Kidney epithelial cell (primary cell): Measurements from ENCODE around the gene C13orf42. TPM values are rescaled to one million over a fixed set of nuclear protein-coding genes. Genes with fewer than 3 reads are reported as not detected.

Experiments
- DNase-seq: peaks from one replicate; pipeline ENCODE4 v3.0.0-alpha.2; 2010; ENCODE audit warnings: low read depth
- H3K27me3 ChIP-seq: 2 replicates; pipeline ENCODE4 v1.6.0; 2011; ENCODE audit warnings: low read length; ENCODE audit not compliant: control insufficient read depth, insufficient read depth
- H3K36me3 ChIP-seq: 2 replicates; pipeline ENCODE4 v1.5.1; 2011; ENCODE audit warnings: low read length; ENCODE audit not compliant: control insufficient read depth, insufficient read depth
- H3K4me3 ChIP-seq: 2 replicates; pipeline ENCODE4 v1.5.1; 2011; ENCODE audit warnings: low read depth, mild to moderate bottlenecking, control low read depth, low read length
- total RNA-seq: library from RNA; depleted of rRNA; stranded (reverse); fragments of >200 nt; gene quantifications from 2 replicates; pipeline ENCODE4 v1.2.3, GENCODE V29; 2015
- TF ChIP-seq, protein P1 (sequence below): IDR thresholded peaks from 2 replicates; pipeline ENCODE4 v1.5.1; 2011; ENCODE audit warnings: mild to moderate bottlenecking, moderate library complexity, low read length, control low read depth, inconsistent platforms; ENCODE audit not compliant: insufficient read depth, poor library complexity, severe bottlenecking

Gene C13orf42
- total RNA-seq, 1 donor from 2014 or later, result not detected

DNA sequence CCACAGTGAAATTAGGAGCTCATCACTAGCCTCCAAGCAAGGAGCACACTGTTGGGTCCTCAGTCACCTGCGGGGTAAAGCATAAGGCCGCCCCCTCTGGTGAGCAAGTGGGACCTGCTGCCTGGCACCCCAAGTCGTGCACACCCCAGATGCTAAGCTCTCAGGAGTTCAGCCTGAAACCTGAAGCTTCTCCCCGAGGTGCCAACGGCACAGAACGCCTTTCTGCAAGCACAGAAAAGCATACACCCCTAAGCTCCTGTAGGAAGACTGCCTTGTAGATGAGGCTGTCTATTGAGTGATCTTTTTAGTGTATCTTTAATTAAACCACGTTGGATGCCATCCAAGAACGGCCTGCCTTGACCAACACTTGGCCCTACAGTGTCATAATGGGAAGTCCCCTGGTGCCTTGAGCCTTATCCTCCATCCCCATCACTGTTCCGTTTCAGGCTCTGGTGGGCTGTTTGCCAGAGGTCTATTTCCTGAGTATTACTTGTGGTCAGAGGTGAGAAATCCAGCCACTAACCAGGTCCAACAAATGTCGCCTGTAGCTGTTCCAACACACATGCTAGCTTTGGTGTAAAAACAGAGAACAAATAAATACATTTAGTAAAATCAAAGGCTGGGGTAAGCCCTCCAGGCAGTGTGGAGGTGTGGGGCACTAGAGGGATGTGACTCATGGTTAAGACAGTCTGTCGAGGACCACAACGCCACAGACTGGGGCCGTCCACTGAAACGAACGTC, 44.8 kb downstream of the C13orf42 start:
- no peak for DNase-seq
- TF ChIP-seq, protein P1, sequence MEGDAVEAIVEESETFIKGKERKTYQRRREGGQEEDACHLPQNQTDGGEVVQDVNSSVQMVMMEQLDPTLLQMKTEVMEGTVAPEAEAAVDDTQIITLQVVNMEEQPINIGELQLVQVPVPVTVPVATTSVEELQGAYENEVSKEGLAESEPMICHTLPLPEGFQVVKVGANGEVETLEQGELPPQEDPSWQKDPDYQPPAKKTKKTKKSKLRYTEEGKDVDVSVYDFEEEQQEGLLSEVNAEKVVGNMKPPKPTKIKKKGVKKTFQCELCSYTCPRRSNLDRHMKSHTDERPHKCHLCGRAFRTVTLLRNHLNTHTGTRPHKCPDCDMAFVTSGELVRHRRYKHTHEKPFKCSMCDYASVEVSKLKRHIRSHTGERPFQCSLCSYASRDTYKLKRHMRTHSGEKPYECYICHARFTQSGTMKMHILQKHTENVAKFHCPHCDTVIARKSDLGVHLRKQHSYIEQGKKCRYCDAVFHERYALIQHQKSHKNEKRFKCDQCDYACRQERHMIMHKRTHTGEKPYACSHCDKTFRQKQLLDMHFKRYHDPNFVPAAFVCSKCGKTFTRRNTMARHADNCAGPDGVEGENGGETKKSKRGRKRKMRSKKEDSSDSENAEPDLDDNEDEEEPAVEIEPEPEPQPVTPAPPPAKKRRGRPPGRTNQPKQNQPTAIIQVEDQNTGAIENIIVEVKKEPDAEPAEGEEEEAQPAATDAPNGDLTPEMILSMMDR, result no peak
- Histone ChIP-seq H3K27me3 (no peaks in the 10 kb centered on the region), H3K4me3 (no peak overlapping the region), H3K36me3 (no peaks in the 10 kb centered on the region)

DNA sequence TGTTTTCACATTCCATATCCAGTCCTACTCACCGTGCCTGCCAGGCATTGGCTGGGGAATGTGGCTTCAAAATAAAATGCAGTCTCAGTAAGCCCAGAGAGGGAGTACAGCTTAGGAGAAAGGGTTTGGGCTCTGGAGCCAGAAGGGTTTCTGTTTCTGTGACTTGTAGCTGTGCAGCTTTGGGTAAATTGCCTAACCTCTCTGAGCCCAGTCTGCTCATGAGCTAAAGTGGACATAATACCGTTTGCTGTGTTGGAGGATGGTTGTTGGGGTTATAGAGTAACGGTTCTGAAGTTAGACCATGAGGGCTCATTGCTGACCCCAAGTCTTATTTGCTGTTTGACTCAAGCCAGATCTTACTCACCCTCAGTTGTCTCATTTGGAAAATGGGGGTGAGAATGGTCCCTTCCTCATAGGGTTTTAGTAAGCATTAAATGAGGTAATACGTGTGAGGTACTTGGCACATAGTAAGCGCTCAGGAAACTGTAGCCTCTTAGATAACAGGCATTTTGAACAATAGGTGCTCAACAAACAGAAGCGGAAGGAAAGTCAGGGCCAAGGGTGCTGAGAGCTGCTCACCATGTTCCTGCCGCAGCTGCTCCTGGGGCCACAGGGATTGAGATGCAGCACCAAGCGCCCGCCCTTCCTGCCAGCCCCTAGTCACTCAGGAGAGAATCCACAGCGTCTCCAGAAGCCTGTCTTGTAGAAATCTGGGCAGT, 45.5 kb downstream of the C13orf42 start:
- no peak for DNase-seq
- TF ChIP-seq, protein P1, result no peak
- no peaks in the 10 kb centered on the region for H3K27me3 ChIP-seq
- H3K4me3 ChIP-seq, result no peak overlapping the region
- H3K36me3 ChIP-seq, result no peaks in the 10 kb centered on the region

DNA sequence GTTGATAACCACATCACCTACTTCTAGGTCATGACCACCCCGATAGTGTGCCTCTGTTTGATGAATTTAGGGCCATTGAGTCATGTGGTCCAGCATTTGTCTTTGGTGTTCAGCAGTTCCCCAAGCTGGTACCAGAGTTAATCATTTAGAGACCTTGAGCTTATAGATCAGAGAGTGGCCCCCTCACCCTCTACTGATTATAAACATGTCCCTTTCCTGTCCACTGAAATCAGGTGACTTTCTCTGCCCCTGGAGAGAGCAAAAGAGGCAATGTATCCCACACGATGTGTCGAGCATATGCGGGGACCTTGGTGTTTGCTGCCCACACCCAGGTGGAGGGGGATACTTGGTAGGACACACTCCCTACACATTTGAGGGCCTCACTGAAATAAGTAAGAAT, 46.3 kb downstream of the C13orf42 start:
- no peak overlapping the region for H3K4me3 ChIP-seq
- TF ChIP-seq, protein P1, result no peak
- no peak for DNase-seq
- H3K36me3 ChIP-seq, result no peaks in the 10 kb centered on the region
- H3K27me3 ChIP-seq, result no peaks in the 10 kb centered on the region

DNA sequence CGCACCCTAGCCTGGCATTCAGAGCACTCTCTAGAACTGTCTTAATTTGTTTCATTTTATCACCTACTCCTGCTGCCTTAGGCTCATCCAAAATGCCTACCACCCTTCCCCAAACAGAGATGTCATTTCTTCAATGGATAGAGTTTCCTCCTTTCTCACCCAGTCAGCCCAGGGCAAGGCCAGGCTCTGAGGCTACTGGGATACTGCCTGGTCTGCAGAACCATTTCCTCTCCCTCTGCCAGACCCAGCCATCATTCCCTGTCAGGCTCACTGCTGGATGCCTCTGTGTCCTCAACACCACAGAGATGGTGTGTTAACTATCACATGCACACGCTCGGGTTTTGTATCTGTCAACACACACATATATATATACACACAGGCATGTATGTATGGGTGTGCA, 47.2 kb downstream of the C13orf42 start:
- TF ChIP-seq, protein P1, result no peak

DNA sequence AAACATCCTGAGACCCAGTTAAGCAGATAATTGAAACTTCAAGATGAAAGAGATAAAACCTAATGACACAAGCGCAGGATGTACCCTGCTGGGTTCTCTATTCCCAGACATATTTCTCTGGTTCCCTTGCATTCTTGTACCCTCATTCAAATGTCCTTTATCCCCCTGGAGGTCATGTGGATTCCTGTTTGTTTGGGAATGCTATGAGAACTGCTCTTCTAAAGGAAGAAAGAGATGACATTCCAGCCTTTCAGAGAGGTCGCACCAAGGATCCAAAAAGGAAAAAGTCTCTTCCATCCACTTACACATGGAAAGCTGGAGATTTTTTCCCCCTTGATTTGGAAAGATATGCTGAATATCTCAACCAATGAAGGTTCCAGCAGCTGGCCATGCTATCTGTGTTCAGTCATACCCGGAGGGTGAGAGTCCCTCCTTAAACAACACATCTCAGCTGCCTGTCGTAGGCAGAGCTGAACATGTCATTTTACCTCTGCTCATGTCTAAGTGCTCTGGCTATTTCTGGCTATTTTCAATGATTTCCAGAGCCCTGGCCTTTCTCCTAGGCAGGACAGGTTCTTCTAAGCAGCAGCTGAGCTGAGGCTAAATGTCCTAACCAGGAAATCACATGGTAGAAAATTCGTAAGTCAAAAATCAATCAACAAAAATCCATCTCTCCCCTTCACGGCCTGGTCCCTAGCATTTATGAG, 52.5 kb downstream of the C13orf42 start:
- Histone ChIP-seq H3K27me3 (no peaks in the 10 kb centered on the region), H3K4me3 (no peak overlapping the region), H3K36me3 (no peaks in the 10 kb centered on the region)
- TF ChIP-seq, protein P1, result no peak
- DNase-seq, result no peak

More for the DNA sequence above, 47.2 kb downstream of the C13orf42 start:
- Histone ChIP-seq H3K27me3 (no peaks in the 10 kb centered on the region), H3K4me3 (no peak overlapping the region), H3K36me3 (no peaks in the 10 kb centered on the region)
- DNase-seq, result no peak
